ENCODE results near the gene DSE.

The DSE gene

DNA sequence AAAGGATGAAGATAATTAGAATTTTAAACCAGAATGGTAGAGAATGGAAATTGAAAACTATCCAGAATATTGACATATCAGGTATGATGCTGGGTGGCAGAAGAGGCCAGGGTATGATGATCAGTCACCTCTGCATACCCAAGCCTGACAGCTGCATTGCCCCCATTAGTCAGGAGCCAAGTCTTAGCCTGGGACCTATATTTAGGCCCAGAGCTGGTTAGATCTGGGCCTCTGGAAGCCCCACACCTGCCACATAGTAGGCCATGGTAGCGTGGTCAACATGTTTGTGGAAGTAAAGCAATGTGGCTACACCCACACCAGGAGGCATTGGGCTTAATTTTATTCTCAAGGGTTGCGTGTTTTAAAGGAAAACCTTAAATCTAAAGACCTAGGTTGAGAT, 58.4 kb downstream of the DSE start:
- Histone ChIP-seq H3K9me3 (ENCODE audit: insufficient read depth, low read length, severe bottlenecking) (no peaks in the 10 kb centered on the region), H3K27ac (ENCODE audit: low read length) (no peak overlapping the region), H3K36me3 (ENCODE audit: insufficient read depth, low read length) (no peaks in the 10 kb centered on the region), H3K79me2 (ENCODE audit: insufficient read depth, low read length) (no peaks in the 10 kb centered on the region), H4K20me1 (ENCODE audit: insufficient read depth, low read length) (no peaks in the 10 kb centered on the region), H2AFZ (ENCODE audit: low read depth, low read length) (no peak overlapping the region), H3K9ac (ENCODE audit: low read depth, low read length) (no peak overlapping the region), H3K4me2 (ENCODE audit: insufficient read depth, low read length) (no peak overlapping the region), H3K27me3 (ENCODE audit: insufficient read depth, low read length, poor library complexity) (no peaks in the 10 kb centered on the region), H3K4me3 (ENCODE audit: low read depth in 1 of 2, low read length in 2 of 2) (no peak overlapping the region), H3K4me1 (ENCODE audit: insufficient read depth, low read length) (no peaks in the 10 kb centered on the region)
- DNase-seq (no peak), ATAC-seq (ENCODE audit: insufficient read depth, low read depth) (no peak)
- TF ChIP-seq, protein P1, sequence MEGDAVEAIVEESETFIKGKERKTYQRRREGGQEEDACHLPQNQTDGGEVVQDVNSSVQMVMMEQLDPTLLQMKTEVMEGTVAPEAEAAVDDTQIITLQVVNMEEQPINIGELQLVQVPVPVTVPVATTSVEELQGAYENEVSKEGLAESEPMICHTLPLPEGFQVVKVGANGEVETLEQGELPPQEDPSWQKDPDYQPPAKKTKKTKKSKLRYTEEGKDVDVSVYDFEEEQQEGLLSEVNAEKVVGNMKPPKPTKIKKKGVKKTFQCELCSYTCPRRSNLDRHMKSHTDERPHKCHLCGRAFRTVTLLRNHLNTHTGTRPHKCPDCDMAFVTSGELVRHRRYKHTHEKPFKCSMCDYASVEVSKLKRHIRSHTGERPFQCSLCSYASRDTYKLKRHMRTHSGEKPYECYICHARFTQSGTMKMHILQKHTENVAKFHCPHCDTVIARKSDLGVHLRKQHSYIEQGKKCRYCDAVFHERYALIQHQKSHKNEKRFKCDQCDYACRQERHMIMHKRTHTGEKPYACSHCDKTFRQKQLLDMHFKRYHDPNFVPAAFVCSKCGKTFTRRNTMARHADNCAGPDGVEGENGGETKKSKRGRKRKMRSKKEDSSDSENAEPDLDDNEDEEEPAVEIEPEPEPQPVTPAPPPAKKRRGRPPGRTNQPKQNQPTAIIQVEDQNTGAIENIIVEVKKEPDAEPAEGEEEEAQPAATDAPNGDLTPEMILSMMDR (IDR thresholded peaks at IDR 0.05; ENCODE audit: borderline replicate concordance, extremely low read depth, low read length, poor library complexity, severe bottlenecking) = no peak
- no peak for TF ChIP-seq EZH2 (IDR thresholded peaks at IDR 0.05; ENCODE audit: borderline replicate concordance, low read depth, low read length, severe bottlenecking)

DNA sequence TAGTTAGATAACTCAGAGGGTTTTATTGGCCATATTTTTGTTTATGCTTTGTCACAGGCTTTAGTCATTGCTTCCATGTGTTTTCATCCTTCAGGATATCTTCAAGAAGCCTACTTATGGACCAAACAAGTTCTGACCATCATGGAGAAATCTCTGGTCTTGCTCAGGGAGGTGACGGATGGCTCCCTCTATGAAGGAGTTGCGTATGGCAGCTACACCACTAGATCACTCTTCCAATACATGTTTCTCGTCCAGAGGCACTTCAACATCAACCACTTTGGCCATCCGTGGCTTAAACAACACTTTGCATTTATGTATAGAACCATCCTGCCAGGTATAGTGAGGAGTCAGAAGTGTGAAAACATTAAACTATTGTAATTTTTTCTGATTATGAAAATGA, 60.1 kb downstream of the DSE start:
- no peak for ATAC-seq (ENCODE audit: insufficient read depth, low read depth)
- no peaks in the 10 kb centered on the region for H3K36me3 ChIP-seq (ENCODE audit: insufficient read depth, low read length)
- no peak overlapping the region for H3K4me2 ChIP-seq (ENCODE audit: insufficient read depth, low read length)
- H2AFZ ChIP-seq (ENCODE audit: low read depth, low read length) = no peak overlapping the region
- H3K79me2 ChIP-seq (ENCODE audit: insufficient read depth, low read length) = no peaks in the 10 kb centered on the region
- DNase-seq = no peak
- H3K27me3 ChIP-seq (ENCODE audit: insufficient read depth, low read length, poor library complexity) = no peaks in the 10 kb centered on the region
- no peak overlapping the region for H3K27ac ChIP-seq (ENCODE audit: low read length)
- no peaks in the 10 kb centered on the region for H3K9me3 ChIP-seq (ENCODE audit: insufficient read depth, low read length, severe bottlenecking)
- TF ChIP-seq, protein P1 (IDR thresholded peaks at IDR 0.05; ENCODE audit: borderline replicate concordance, extremely low read depth, low read length, poor library complexity, severe bottlenecking) = no peak
- no peak for TF ChIP-seq EZH2 (IDR thresholded peaks at IDR 0.05; ENCODE audit: borderline replicate concordance, low read depth, low read length, severe bottlenecking)
- H4K20me1 ChIP-seq (ENCODE audit: insufficient read depth, low read length) = no peaks in the 10 kb centered on the region
- H3K4me1 ChIP-seq (ENCODE audit: insufficient read depth, low read length) = no peaks in the 10 kb centered on the region
- no peak overlapping the region for H3K9ac ChIP-seq (ENCODE audit: low read depth, low read length)
- H3K4me3 ChIP-seq (ENCODE audit: low read depth in 1 of 2, low read length in 2 of 2) = no peak overlapping the region

DNA sequence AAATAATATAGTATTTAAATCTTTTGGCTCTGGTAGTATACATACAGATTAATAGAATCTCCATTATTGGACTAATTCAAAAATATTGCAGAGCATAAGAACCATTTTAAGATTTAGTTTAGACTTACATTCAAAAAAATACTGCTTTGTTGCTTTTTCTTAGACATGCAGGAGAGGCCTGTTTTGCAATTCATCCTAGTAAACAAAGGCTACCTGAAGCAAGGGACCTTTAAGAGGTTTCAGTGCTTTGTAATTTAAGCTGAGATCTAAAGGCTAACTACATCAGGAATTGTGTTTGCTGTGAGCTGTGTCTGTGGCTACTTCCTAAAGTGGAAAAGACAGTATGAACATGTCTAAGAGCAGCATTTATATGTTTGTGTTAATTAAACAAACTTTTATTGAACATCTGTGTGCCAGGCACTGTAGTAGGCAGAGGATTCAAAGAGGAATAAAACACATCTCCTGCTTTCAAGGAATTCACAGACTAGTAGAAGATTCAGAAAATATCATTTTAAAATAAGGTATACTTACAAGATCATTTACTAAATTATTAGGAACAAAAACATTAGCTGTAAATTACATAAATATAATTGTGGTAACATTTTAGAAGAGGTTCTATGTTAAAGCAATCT, 61.3 kb downstream of the DSE start:
- ATAC-seq (ENCODE audit: insufficient read depth, low read depth) (no peak), DNase-seq (no peak)
- Histone ChIP-seq H3K9ac (ENCODE audit: low read depth, low read length) (no peak overlapping the region), H4K20me1 (ENCODE audit: insufficient read depth, low read length) (no peaks in the 10 kb centered on the region), H3K27me3 (ENCODE audit: insufficient read depth, low read length, poor library complexity) (no peaks in the 10 kb centered on the region), H3K4me3 (ENCODE audit: low read depth in 1 of 2, low read length in 2 of 2) (no peak overlapping the region), H3K4me1 (ENCODE audit: insufficient read depth, low read length) (no peaks in the 10 kb centered on the region), H3K27ac (ENCODE audit: low read length) (no peak overlapping the region), H3K9me3 (ENCODE audit: insufficient read depth, low read length, severe bottlenecking) (no peaks in the 10 kb centered on the region), H3K79me2 (ENCODE audit: insufficient read depth, low read length) (no peaks in the 10 kb centered on the region), H3K4me2 (ENCODE audit: insufficient read depth, low read length) (no peak overlapping the region), H2AFZ (ENCODE audit: low read depth, low read length) (no peak overlapping the region), H3K36me3 (ENCODE audit: insufficient read depth, low read length) (no peaks in the 10 kb centered on the region)
- TF ChIP-seq, protein P1 (IDR thresholded peaks at IDR 0.05; ENCODE audit: borderline replicate concordance, extremely low read depth, low read length, poor library complexity, severe bottlenecking) = no peak
- TF ChIP-seq EZH2 (IDR thresholded peaks at IDR 0.05; ENCODE audit: borderline replicate concordance, low read depth, low read length, severe bottlenecking) = no peak
